Measurements from ENCODE around the gene FRMD1. TPM values are rescaled to one million over a fixed set of nuclear protein-coding genes. Genes with fewer than 3 reads are reported as not detected.
"Not testable (repeated sequence)": the region's sequence is repeated elsewhere in the genome, so short reads cannot be mapped to it uniquely, and the experiment has no call there.

FRMD1 gene
- polyA plus RNA-seq, 6 donors from 2014 or later, result not detected

- Mint-ChIP-seq H3K36me3 (no peaks in the 10 kb centered on the region), H3K27me3 (no peaks in the 10 kb centered on the region), H3K4me3 (no peak overlapping the region), H3K4me1 (no peaks in the 10 kb centered on the region), H3K9me3 (peaks cover 4 to 16% (median 7%) of the 10 kb centered on the region in 7 donors), H3K27ac (no peak overlapping the region)
- DNase-seq (no peak), ATAC-seq (ENCODE audit: low read depth in 2 of 2) (no peak)
Measured at GRCh38 chr6:168087436-168088160, 8.6 kb upstream of the FRMD1 start.

GRCh38 chr6:168086616-168087015, 7.6 kb upstream of the FRMD1 start:
- Mint-ChIP-seq H3K27me3 (no peaks in the 10 kb centered on the region), H3K9me3 (peaks cover 0 to 11% (median 2%) of the 10 kb centered on the region in 7 donors), H3K27ac (peak overlapping the region in 1 of 6 donors; percentile 51), H3K4me1 (no peaks in the 10 kb centered on the region), H3K4me3 (peak overlapping the region in 1 of 8 donors; percentile 81), H3K36me3 (no peaks in the 10 kb centered on the region)
- no peak for DNase-seq
- ATAC-seq (ENCODE audit: low read depth in 2 of 2), result no peak

- DNase-seq, result no peak
- Mint-ChIP-seq H3K36me3 (no peaks in the 10 kb centered on the region), H3K9me3 (peaks cover 0 to 11% (median 0%) of the 10 kb centered on the region in 7 donors), H3K27me3 (no peaks in the 10 kb centered on the region), H3K4me1 (no peaks in the 10 kb centered on the region), H3K4me3 (no peak overlapping the region), H3K27ac (no peak overlapping the region)
- no peak for ATAC-seq (ENCODE audit: low read depth in 2 of 2)
Measured at GRCh38 chr6:168086066-168086465, 7.1 kb upstream of the FRMD1 start.

- Mint-ChIP-seq H3K9me3 (peaks cover 0 to 5% (median 0%) of the 10 kb centered on the region in 7 donors), H3K4me3 (no peak overlapping the region), H3K4me1 (no peaks in the 10 kb centered on the region), H3K27me3 (no peaks in the 10 kb centered on the region), H3K36me3 (no peaks in the 10 kb centered on the region), H3K27ac (no peak overlapping the region)
- ATAC-seq (ENCODE audit: low read depth in 2 of 2), result no peak
- DNase-seq, result no peak
Measured at GRCh38 chr6:168084465-168085160, 5.6 kb upstream of the FRMD1 start.

GRCh38 chr6:168083514-168083885, 4.5 kb upstream of the FRMD1 start:
- no peaks in the 10 kb centered on the region for H3K36me3 Mint-ChIP-seq
- DNase-seq (no peak), ATAC-seq (ENCODE audit: low read depth in 2 of 2) (no peak)
- H3K4me1 Mint-ChIP-seq, result no peaks in the 10 kb centered on the region
- peaks cover 0 to 5% (median 0%) of the 10 kb centered on the region in 7 donors for H3K9me3 Mint-ChIP-seq
- no peaks in the 10 kb centered on the region for H3K27me3 Mint-ChIP-seq
- no peak overlapping the region for H3K4me3 Mint-ChIP-seq
- H3K27ac Mint-ChIP-seq, result no peak overlapping the region

- DNase-seq (no peak), ATAC-seq (ENCODE audit: low read depth in 2 of 2) (no peak)
- Mint-ChIP-seq H3K27me3 (no peaks in the 10 kb centered on the region), H3K4me1 (no peaks in the 10 kb centered on the region), H3K36me3 (no peaks in the 10 kb centered on the region), H3K27ac (no peak overlapping the region), H3K9me3 (peaks cover 0 to 5% (median 0%) of the 10 kb centered on the region in 7 donors), H3K4me3 (no peak overlapping the region)
Measured at GRCh38 chr6:168082860-168083513, 4.0 kb upstream of the FRMD1 start.

- DNase-seq (no peak), ATAC-seq (ENCODE audit: low read depth in 2 of 2) (no peak)
- no peak overlapping the region for H3K4me3 Mint-ChIP-seq
- no peaks in the 10 kb centered on the region for H3K4me1 Mint-ChIP-seq
- H3K27me3 Mint-ChIP-seq, result no peaks in the 10 kb centered on the region
- H3K36me3 Mint-ChIP-seq, result no peaks in the 10 kb centered on the region
- H3K27ac Mint-ChIP-seq, result no peak overlapping the region
- H3K9me3 Mint-ChIP-seq, result peaks cover 0 to 6% (median 0%) of the 10 kb centered on the region in 7 donors
Measured at GRCh38 chr6:168081858-168082546, 3.0 kb upstream of the FRMD1 start.

- H3K4me3 Mint-ChIP-seq, result no peak overlapping the region
- H3K9me3 Mint-ChIP-seq, result peaks cover 0 to 14% (median 2%) of the 10 kb centered on the region in 7 donors
- no peaks in the 10 kb centered on the region for H3K4me1 Mint-ChIP-seq
- ATAC-seq (ENCODE audit: low read depth in 2 of 2) (no peak), DNase-seq (no peak)
- no peak overlapping the region for H3K27ac Mint-ChIP-seq
- H3K27me3 Mint-ChIP-seq, result no peaks in the 10 kb centered on the region
- no peaks in the 10 kb centered on the region for H3K36me3 Mint-ChIP-seq
Measured at GRCh38 chr6:168080393-168081077, 1.5 kb upstream of the FRMD1 start.

GRCh38 chr6:168078175-168078942, 653 bp downstream of the FRMD1 start:
- peak overlapping the region in 1 of 8 donors; percentile 25 for H3K4me3 Mint-ChIP-seq
- H3K27me3 Mint-ChIP-seq, result no peaks in the 10 kb centered on the region
- DNase-seq (no peak), ATAC-seq (ENCODE audit: low read depth in 2 of 2) (no peak)
- no peaks in the 10 kb centered on the region for H3K4me1 Mint-ChIP-seq
- no peaks in the 10 kb centered on the region for H3K36me3 Mint-ChIP-seq
- H3K9me3 Mint-ChIP-seq, result peaks cover 0 to 14% (median 2%) of the 10 kb centered on the region in 7 donors
- no peak overlapping the region for H3K27ac Mint-ChIP-seq

GRCh38 chr6:168077401-168077800, 1.6 kb downstream of the FRMD1 start:
- H3K27me3 Mint-ChIP-seq; ATAC-seq (ENCODE audit: low read depth in 2 of 2); DNase-seq; H3K4me3 Mint-ChIP-seq; H3K36me3 Mint-ChIP-seq; H3K4me1 Mint-ChIP-seq; H3K27ac Mint-ChIP-seq: not testable (repeated sequence)
- H3K9me3 Mint-ChIP-seq, result peaks cover 0 to 14% (median 2%) of the 10 kb centered on the region in 7 donors

- no peak for ATAC-seq (ENCODE audit: low read depth in 2 of 2)
- Mint-ChIP-seq H3K4me1 (no peaks in the 10 kb centered on the region), H3K36me3 (no peaks in the 10 kb centered on the region), H3K27ac (no peak overlapping the region), H3K27me3 (no peaks in the 10 kb centered on the region), H3K4me3 (no peak overlapping the region), H3K9me3 (peaks cover 0 to 14% (median 2%) of the 10 kb centered on the region in 7 donors)
- DNase-seq, result no peak
Measured at GRCh38 chr6:168075787-168076202, 3.2 kb downstream of the FRMD1 start.

GRCh38 chr6:168075216-168075615, 3.8 kb downstream of the FRMD1 start:
- Mint-ChIP-seq H3K4me3 (no peak overlapping the region), H3K36me3 (no peaks in the 10 kb centered on the region), H3K27ac (no peak overlapping the region), H3K27me3 (no peaks in the 10 kb centered on the region), H3K4me1 (no peaks in the 10 kb centered on the region), H3K9me3 (peaks cover 0 to 14% (median 2%) of the 10 kb centered on the region in 7 donors)
- ATAC-seq (ENCODE audit: low read depth in 2 of 2) (no peak), DNase-seq (no peak)
